ENCODE data around the gene TRPM2. TPM values are rescaled to one million over a fixed set of nuclear protein-coding genes. Genes with fewer than 3 reads are reported as not detected.
A peak's percentile ranks its signal among the peaks of the same experiment; 100 is the strongest.

TRPM2 gene
- total RNA-seq, 2 donors from 2014 or later = 1.6 to 12.5 TPM

DNA sequence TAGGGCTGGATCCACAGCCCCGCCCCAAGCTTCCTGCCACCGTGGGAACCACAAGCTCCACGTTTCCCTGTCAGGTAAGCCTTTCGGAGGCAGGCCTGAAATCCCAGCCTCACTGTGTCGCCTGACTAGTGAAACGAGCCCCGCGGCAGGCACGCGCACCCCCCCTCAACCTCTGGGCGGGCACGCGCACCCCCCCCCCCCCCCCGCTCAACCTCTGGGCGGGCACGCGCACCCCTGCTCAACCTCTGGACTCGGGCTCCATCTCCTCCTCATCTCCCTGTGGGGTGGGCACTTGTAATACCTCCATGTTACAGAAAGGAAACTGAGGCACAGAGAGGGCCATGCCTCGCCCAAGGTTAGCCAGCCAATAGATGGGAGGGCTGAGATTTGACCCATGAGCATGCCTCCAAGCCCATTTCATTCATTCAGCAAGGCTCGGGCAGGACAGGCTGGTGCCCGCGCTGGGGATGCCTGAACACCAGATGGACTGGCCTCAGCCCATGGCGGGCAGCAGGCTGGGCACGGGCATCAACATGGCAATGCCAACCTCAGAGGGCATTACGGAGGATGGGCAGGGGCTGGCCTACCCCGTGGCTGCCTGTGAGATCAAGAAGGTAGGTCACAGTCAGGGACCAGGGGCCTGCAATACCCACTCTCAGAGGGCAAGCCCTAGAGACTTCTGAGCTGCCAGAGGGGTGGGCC is 18.9 kb upstream of the TRPM2 start:
- H3K27ac ChIP-seq (ENCODE audit: low read depth, low read length) = no peak overlapping the region
- no peaks in the 10 kb centered on the region for H3K27me3 ChIP-seq (ENCODE audit: control insufficient read depth, insufficient read depth, low read length, poor library complexity, severe bottlenecking)
- peaks cover 10% of the 10 kb centered on the region for H3K36me3 ChIP-seq (ENCODE audit: control insufficient read depth, insufficient read depth, low read length)
- no peaks in the 10 kb centered on the region for H3K4me1 ChIP-seq (ENCODE audit: control insufficient read depth, insufficient read depth, low read length)
- no peaks in the 10 kb centered on the region for H3K27me3 Mint-ChIP-seq (ENCODE audit: insufficient read depth)
- H3K36me3 Mint-ChIP-seq (ENCODE audit: low read depth) = peaks cover 9% of the 10 kb centered on the region
- TF ChIP-seq, protein P1, sequence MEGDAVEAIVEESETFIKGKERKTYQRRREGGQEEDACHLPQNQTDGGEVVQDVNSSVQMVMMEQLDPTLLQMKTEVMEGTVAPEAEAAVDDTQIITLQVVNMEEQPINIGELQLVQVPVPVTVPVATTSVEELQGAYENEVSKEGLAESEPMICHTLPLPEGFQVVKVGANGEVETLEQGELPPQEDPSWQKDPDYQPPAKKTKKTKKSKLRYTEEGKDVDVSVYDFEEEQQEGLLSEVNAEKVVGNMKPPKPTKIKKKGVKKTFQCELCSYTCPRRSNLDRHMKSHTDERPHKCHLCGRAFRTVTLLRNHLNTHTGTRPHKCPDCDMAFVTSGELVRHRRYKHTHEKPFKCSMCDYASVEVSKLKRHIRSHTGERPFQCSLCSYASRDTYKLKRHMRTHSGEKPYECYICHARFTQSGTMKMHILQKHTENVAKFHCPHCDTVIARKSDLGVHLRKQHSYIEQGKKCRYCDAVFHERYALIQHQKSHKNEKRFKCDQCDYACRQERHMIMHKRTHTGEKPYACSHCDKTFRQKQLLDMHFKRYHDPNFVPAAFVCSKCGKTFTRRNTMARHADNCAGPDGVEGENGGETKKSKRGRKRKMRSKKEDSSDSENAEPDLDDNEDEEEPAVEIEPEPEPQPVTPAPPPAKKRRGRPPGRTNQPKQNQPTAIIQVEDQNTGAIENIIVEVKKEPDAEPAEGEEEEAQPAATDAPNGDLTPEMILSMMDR (conservative IDR thresholded peaks at IDR 0.05) = no peak
- H3K4me1 Mint-ChIP-seq = peaks cover 14% of the 10 kb centered on the region
- H3K9me3 Mint-ChIP-seq = peaks cover under 1% of the 10 kb centered on the region
- H3K9ac ChIP-seq (ENCODE audit: extremely low read depth, low read length, poor library complexity, severe bottlenecking) = no peak overlapping the region
- no peak overlapping the region for H3K4me3 ChIP-seq (ENCODE audit: low read length)
- no peak for DNase-seq
- WGBS, 2 experiments (ENCODE audit: insufficient coverage in 1 of 2, insufficient read length in 1 of 2) = 95 to 96% methylated on average over 9 to 20 of the region's 26 CpGs
- H3K4me3 Mint-ChIP-seq = no peak overlapping the region
- H3K27ac Mint-ChIP-seq = no peak overlapping the region
- no peaks in the 10 kb centered on the region for H3K9me3 ChIP-seq (ENCODE audit: control insufficient read depth, low read length)

DNA sequence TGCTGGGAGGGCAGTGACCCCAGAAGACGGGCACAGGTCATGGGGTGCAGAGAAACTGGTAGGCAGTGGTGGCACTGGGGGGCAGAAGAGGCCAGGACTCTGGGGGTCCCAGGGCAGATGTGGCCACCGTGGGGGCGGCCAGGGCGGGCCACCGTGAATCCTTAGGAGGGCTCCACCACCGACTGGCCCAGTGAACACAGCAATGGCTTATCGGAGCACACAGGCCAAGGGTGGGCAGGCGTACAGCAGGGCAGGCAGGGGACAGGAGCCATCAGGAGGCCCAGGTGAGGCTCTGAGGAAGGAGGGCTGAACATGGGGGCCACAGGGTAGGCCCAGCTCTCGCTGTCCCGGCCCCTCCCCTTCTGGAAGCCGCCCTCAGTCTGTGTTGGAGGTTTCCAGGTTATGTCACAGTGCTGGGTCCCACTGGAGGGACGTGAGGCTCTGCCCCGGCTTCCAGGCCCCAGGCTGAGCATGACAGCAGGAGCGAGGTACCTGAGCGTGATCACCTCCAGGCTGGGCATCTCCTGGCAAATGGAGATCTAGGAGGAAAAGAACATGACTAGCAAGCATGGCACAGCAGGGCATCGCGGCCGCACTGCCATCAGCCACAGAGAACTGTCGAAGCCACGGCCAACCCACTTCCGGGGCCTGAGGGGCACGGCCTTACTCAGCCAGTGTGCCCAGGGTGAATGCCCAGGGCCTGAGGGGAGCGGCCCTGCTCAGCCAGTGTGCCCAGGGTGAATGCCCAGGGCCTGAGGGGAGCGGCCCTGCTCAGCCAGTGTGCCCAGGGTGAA is 18.0 kb upstream of the TRPM2 start:
- H3K4me1 Mint-ChIP-seq = peaks cover 24% of the 10 kb centered on the region
- H3K4me3 ChIP-seq (ENCODE audit: low read length) = no peak overlapping the region
- no peaks in the 10 kb centered on the region for H3K27me3 Mint-ChIP-seq (ENCODE audit: insufficient read depth)
- TF ChIP-seq, protein P1 (conservative IDR thresholded peaks at IDR 0.05) = no peak
- H3K36me3 ChIP-seq (ENCODE audit: control insufficient read depth, insufficient read depth, low read length) = peaks cover 10% of the 10 kb centered on the region
- H3K27ac ChIP-seq (ENCODE audit: low read depth, low read length) = no peak overlapping the region
- 91 to 92% methylated on average over 14 to 22 of the region's 24 CpGs for WGBS, 2 experiments (ENCODE audit: insufficient coverage in 1 of 2, insufficient read length in 1 of 2)
- H3K27ac Mint-ChIP-seq = no peak overlapping the region
- H3K27me3 ChIP-seq (ENCODE audit: control insufficient read depth, insufficient read depth, low read length, poor library complexity, severe bottlenecking) = no peaks in the 10 kb centered on the region
- no peak overlapping the region for H3K4me3 Mint-ChIP-seq
- peaks cover 8% of the 10 kb centered on the region for H3K9me3 Mint-ChIP-seq
- H3K4me1 ChIP-seq (ENCODE audit: control insufficient read depth, insufficient read depth, low read length) = peaks cover 8% of the 10 kb centered on the region
- peaks cover 9% of the 10 kb centered on the region for H3K36me3 Mint-ChIP-seq (ENCODE audit: low read depth)
- no peak overlapping the region for H3K9ac ChIP-seq (ENCODE audit: extremely low read depth, low read length, poor library complexity, severe bottlenecking)
- no peak for DNase-seq
- H3K9me3 ChIP-seq (ENCODE audit: control insufficient read depth, low read length) = no peaks in the 10 kb centered on the region

DNA sequence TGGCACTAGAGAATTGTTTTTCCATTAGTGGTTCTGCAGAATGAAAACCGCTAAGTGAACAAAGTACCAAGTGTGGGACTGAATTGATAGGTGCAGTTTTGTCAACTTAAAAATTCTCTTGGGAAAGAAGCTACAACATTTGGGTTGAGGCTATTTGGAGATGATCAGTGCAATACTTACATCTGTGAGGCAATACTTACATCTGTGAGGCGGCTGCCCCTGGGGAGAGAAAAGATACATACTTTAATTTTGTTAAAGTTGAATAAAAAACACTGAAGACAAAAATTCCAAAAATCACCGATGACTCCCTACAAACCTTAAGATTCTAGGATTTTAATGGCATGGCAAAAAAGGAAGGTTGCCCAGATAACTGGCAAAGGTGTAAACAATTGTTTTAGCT is 16.0 kb upstream of the TRPM2 start:
- H3K27ac Mint-ChIP-seq = peak overlapping the region; percentile 27
- no peak for DNase-seq
- H3K27me3 ChIP-seq (ENCODE audit: control insufficient read depth, insufficient read depth, low read length, poor library complexity, severe bottlenecking) = no peaks in the 10 kb centered on the region
- no peaks in the 10 kb centered on the region for H3K27me3 Mint-ChIP-seq (ENCODE audit: insufficient read depth)
- peak overlapping the region; percentile 60 for H3K4me3 Mint-ChIP-seq
- H3K4me1 ChIP-seq (ENCODE audit: control insufficient read depth, insufficient read depth, low read length) = peaks cover 14% of the 10 kb centered on the region
- no peak overlapping the region for H3K9ac ChIP-seq (ENCODE audit: extremely low read depth, low read length, poor library complexity, severe bottlenecking)
- 83 to 95% methylated on average over 1 to 2 of the region's 3 CpGs for WGBS, 2 experiments (ENCODE audit: insufficient coverage in 1 of 2, insufficient read length in 1 of 2)
- H3K36me3 Mint-ChIP-seq (ENCODE audit: low read depth) = peaks cover 5% of the 10 kb centered on the region
- H3K4me3 ChIP-seq (ENCODE audit: low read length) = peak overlapping the region; percentile 81
- no peaks in the 10 kb centered on the region for H3K9me3 ChIP-seq (ENCODE audit: control insufficient read depth, low read length)
- H3K27ac ChIP-seq (ENCODE audit: low read depth, low read length) = no peak overlapping the region
- peaks cover 26% of the 10 kb centered on the region for H3K9me3 Mint-ChIP-seq
- peaks cover 39% of the 10 kb centered on the region for H3K4me1 Mint-ChIP-seq
- TF ChIP-seq, protein P1 (conservative IDR thresholded peaks at IDR 0.05) = no peak
- H3K36me3 ChIP-seq (ENCODE audit: control insufficient read depth, insufficient read depth, low read length) = peaks cover 10% of the 10 kb centered on the region

All from endodermal cell (in vitro differentiated cells).